ENCODE results near the gene SLC25A3.

DNA sequence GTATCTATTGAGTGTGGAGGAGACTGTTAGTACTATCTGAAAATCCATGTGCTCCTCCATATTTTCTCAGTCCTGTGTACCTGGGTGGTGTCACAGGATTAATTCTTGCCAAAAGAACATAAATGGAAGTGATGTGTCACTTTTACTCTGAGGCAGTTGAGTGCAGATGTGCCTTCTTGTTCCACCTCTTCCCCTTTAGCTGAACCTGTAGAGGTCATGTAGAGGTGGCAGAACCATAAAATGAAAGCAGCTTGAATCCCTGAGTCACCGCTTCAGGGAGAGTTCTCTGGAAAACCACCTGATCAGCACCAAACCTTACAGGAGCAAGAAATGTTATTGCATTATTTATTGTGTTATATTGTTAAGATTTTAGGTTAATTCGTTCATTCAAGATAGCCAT, 14.7 kb upstream of the SLC25A3 start:
- TF ChIP-seq POLR2A (IDR thresholded peaks at IDR 0.05), result no peak
- TF ChIP-seq, protein P1, sequence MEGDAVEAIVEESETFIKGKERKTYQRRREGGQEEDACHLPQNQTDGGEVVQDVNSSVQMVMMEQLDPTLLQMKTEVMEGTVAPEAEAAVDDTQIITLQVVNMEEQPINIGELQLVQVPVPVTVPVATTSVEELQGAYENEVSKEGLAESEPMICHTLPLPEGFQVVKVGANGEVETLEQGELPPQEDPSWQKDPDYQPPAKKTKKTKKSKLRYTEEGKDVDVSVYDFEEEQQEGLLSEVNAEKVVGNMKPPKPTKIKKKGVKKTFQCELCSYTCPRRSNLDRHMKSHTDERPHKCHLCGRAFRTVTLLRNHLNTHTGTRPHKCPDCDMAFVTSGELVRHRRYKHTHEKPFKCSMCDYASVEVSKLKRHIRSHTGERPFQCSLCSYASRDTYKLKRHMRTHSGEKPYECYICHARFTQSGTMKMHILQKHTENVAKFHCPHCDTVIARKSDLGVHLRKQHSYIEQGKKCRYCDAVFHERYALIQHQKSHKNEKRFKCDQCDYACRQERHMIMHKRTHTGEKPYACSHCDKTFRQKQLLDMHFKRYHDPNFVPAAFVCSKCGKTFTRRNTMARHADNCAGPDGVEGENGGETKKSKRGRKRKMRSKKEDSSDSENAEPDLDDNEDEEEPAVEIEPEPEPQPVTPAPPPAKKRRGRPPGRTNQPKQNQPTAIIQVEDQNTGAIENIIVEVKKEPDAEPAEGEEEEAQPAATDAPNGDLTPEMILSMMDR (IDR thresholded peaks at IDR 0.05), result no peak
- TF ChIP-seq POLR2AphosphoS5 (IDR thresholded peaks at IDR 0.05), result no peak

Measured in stomach (tissue), 4 donors.